GM08714 (cell line): ENCODE measurements around the gene GAP43.

Experiments used
- H3K4me3 ChIP-seq: fragments of 200-500 bp; sonication (Bioruptor generic); 2 replicates; pipeline ENCODE4 v1.5.1; 2014; ENCODE audit warnings: mild to moderate bottlenecking, low read length, inconsistent platforms
- ZNF274 ChIP-seq: IDR thresholded peaks from 2 replicates; pipeline ENCODE4 v1.6.1; 2012; ENCODE audit warnings: mild to moderate bottlenecking, low read depth, low read length

Gene GAP43

GRCh38 chr3:115687721-115688120, 64.4 kb downstream of the GAP43 start:
- TF ChIP-seq ZNF274, result no peak
- no peak overlapping the region for H3K4me3 ChIP-seq

DNA sequence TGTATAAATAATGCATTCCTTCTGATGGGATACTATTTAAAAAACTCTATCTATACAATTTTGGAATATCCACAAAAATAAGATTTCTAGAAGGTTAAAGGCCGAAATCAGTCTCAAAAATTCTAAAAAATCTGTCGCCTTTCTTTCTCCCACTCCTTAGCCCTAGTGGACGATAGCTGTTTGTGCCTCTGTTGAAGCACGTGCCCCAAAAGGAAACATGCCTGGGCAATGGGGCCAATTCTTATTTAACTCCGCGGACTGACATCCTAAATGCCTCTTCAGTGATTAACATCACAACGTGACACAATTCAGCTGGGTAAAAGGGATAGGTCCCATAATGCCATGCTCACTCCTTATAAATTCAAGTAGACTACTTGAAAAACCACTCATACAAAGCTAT, 65.1 kb downstream of the GAP43 start:
- no peak for TF ChIP-seq ZNF274
- H3K4me3 ChIP-seq, result no peak overlapping the region

- TF ChIP-seq ZNF274, result no peak
- H3K4me3 ChIP-seq, result no peak overlapping the region
These were observed 66.6 kb downstream of the GAP43 start for GRCh38 chr3:115689928-115690327.

GRCh38 chr3:115691964-115692363, 68.7 kb downstream of the GAP43 start:
- H3K4me3 ChIP-seq, result no peak overlapping the region
- TF ChIP-seq ZNF274, result no peak

- TF ChIP-seq ZNF274, result no peak
- H3K4me3 ChIP-seq, result no peak overlapping the region
These were observed 69.7 kb downstream of the GAP43 start for GRCh38 chr3:115692887-115693524.

DNA sequence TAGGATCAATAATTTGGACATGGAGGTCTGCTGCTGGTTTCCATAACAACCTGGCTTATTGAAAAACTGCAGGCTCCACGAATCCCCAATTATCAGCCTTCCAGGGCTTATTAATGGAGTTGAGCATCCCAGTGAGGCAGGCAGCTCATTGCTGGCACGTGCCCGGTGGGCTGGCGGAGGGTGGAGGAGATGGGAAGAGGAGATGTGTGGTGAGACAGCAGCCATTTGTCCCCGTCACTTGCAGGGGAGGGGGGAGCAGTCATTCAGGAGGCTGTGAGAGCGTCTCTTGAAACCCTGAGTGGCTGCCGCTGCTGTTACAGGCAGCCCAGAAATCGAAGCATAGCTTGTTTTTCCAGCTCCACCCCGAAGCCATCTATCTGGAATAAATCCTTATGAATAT, 70.6 kb downstream of the GAP43 start:
- no peak for TF ChIP-seq ZNF274
- no peak overlapping the region for H3K4me3 ChIP-seq

DNA sequence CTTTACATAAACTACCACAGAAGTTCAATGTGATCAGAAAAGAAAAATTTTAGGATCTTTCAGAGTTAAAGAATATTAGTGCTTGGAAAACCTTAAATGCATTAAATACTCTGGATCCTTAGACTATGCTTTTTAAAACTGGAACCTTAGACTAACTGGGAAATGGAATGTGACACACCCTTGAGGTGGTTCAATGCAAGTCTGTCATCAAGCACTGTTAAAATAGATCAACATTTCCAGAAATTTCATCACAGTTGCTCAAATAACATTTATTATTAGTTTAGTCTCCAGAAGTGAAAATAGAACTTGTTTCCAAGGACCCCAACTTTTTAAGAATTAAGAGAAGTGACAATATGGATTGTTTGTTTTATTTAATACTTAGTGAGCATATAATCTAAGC, 71.8 kb downstream of the GAP43 start:
- no peak overlapping the region for H3K4me3 ChIP-seq
- TF ChIP-seq ZNF274, result no peak

DNA sequence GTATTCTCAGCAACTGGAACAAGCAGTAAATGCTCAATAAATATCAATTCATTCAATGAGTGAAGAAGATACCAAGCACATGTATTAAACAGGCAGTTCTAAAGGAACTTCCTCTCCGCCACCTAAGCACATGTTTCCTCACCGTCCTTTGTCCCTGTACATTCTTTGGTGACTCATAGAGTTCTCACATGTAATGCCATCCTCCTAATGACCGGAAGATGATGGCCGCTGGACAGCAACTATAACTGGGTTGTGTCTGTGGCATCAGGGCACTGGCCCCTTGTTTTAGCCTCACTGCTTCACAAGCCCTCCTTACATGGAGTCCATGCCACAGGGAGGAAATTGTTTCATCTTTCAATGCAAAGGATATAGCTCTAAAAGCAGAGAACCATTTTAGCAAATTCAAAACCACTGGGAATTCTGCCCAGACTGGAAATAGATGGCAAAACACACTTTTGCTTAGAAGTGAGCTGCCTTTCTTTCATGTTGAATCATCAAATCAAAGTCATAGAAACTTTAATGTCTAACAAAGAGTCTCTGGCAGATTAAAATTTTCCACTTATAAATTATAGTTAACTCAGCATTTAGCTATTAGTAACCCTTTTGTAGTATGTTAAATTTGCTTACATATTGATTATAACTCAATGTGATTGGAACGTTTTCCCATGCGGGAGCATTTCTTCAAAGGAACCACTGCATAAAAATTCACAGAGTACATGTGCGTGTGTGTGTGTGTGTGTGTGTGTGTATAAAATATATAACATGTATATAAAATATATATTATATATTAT, 74.1 kb downstream of the GAP43 start:
- no peak for TF ChIP-seq ZNF274
- H3K4me3 ChIP-seq, result no peak overlapping the region

DNA sequence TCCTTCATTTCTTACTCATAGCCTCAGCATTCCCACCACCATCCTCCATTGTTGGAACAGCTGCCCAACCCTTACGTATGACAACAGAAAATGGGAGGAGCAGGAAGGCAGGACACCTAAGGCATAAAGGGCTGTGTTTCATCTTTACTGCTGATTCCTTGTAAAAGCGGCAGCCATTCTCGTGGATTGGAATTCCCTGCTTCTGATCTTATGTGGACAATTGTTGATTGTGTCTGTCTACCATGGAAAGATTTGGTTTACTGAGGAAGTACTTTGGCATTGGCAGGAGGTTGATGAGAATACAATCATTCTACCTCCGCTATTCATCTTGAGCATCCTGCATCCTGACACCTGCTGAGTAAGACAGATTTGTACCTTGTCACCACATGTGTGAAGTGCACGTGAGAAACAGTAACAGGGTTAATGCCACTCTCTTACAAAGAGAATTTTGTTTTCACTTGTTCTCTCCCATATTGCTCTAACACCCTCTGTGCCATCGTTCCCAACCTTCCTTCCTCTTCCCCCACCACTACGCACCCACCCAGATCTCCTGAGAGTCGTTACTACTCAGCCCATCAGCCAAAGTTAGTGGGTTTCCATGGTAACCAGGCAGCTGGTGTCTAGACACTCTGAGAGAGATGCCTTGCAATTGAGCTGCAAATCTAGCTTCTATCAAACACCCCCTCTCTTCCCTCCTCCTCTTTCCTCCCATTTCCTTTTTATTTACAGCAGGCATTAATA, 75.7 kb downstream of the GAP43 start:
- no peak for TF ChIP-seq ZNF274
- no peak overlapping the region for H3K4me3 ChIP-seq

GRCh38 chr3:115699706-115700105, 76.4 kb downstream of the GAP43 start:
- no peak for TF ChIP-seq ZNF274

GRCh38 chr3:115702598-115702997, 79.3 kb downstream of the GAP43 start:
- no peak for TF ChIP-seq ZNF274
- no peak overlapping the region for H3K4me3 ChIP-seq

More at GRCh38 chr3:115699706-115700105, 76.4 kb downstream of the GAP43 start:
- H3K4me3 ChIP-seq, result no peak overlapping the region

DNA sequence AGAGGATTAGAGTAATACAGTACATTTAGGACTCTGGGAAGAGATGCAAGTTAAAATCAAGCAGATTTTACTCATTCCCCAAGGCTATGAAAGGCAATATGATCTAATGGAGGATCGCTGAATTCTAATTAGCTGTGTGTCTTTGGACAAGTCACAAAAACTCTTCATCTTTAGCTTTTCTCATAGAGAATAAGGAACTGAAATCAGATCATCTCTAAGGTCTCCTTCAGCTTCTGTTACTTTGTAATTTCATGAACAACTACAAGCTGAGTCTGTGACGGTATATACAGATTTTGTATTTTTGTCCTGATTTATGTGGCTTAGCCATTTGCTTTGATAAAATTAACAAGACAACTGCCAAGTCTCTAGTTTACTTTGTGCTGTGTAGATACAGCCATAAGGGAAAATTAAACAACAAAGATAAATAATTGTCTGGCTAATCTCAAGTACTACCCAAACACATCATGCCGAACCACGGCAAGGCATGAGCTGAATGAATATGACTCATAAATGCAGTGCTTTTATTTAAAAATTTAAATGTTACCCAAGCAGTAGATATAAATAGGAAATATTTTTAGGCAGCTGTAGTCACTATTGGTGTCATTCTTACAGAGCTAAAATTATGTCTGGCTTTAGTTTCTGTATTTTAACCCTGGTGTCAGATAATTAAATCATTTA, 81.5 kb downstream of the GAP43 start:
- TF ChIP-seq ZNF274, result no peak

DNA sequence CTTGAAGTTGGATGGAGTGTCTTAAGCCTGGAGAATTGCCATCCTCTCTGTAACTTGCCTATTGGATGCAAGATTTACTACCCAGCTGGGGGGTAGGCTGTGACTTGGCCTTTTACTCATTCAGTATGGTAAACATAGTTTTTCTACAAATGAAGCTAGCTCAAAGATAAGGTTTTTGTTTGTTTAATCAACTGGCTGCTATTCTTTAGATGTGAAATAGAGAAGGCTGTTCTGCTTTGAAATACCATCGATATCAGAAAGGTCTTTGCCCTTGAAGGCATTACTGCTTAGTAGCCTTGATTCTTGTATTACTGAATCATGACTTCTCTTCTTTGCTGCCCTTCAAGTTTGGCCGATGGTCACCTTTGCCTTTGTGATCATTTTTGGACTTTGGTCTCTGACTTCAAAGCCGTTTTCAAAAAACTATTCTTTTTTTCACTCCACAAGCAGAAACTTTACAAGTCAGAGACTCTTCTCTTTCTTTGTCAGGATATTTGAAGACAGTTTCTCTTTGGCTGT, 83.1 kb downstream of the GAP43 start:
- TF ChIP-seq ZNF274, result no peak
- H3K4me3 ChIP-seq, result no peak overlapping the region

More for the DNA sequence above, 81.5 kb downstream of the GAP43 start:
- H3K4me3 ChIP-seq, result no peak overlapping the region

DNA sequence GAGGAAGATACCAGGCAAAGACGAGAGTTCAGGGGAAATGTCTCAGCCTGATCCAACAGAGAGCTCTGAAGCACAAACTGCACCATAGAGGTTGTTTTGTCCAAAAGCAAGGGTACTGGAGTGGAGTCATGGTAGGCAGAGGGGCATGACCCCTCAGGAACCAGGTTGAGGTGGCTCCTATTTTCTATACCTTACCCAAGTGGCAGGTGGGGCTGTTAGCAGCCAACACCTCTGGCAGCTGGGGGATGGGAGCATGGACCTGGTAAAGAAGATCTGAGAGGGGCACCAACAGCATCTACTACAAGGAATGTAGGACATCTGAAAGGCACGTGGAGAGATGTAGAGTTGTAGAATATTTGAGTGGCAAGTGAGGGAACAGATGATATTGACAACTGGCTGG, 85.2 kb downstream of the GAP43 start:
- no peak for TF ChIP-seq ZNF274
- H3K4me3 ChIP-seq, result no peak overlapping the region
